PC-3 (cell line): Measurements from ENCODE around the gene KSR2.

Experiments
- EZH2phosphoT487 ChIP-seq: fragments of 300-600 bp; sonication (generic); IDR thresholded peaks from 2 replicates; pipeline ENCODE4 v1.6.1; 2018; ENCODE audit warnings: mild to moderate bottlenecking, antibody characterized with exemption, low read length, borderline replicate concordance
- TF ChIP-seq, protein P1 (sequence below): fragments of 300-600 bp; sonication (generic); conservative IDR thresholded peaks from 2 replicates; pipeline ENCODE4 v1.5.1; 2017; ENCODE audit warnings: antibody characterized with exemption, low read depth, mild to moderate bottlenecking, low read length

DNA sequence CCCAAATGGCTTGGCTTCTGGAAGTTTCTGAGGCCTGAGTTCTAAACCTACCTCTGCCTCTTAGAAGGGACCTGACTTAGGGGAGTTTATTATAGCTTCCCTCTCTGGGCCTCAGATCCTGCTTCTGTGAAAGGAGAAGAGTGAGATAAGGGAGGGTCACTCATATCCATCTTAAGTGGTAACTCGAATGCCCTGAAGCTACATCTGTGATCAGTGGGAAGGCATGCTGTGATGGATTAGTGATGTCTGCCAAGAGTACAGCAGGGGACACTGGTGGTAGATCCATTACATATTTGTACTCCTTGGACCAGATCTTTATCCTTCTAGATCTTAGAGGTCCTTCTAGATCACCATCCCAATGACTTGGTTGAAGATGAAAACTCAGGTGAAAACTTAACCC is 509.6 kb downstream of the KSR2 start:
- TF ChIP-seq, protein P1, sequence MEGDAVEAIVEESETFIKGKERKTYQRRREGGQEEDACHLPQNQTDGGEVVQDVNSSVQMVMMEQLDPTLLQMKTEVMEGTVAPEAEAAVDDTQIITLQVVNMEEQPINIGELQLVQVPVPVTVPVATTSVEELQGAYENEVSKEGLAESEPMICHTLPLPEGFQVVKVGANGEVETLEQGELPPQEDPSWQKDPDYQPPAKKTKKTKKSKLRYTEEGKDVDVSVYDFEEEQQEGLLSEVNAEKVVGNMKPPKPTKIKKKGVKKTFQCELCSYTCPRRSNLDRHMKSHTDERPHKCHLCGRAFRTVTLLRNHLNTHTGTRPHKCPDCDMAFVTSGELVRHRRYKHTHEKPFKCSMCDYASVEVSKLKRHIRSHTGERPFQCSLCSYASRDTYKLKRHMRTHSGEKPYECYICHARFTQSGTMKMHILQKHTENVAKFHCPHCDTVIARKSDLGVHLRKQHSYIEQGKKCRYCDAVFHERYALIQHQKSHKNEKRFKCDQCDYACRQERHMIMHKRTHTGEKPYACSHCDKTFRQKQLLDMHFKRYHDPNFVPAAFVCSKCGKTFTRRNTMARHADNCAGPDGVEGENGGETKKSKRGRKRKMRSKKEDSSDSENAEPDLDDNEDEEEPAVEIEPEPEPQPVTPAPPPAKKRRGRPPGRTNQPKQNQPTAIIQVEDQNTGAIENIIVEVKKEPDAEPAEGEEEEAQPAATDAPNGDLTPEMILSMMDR, result no peak
- no peak for TF ChIP-seq EZH2phosphoT487
